Measurements from ENCODE around the gene SCUBE2.
"Not testable (repeated sequence)": the region's sequence is repeated elsewhere in the genome, so short reads cannot be mapped to it uniquely, and the experiment has no call there.

DNA sequence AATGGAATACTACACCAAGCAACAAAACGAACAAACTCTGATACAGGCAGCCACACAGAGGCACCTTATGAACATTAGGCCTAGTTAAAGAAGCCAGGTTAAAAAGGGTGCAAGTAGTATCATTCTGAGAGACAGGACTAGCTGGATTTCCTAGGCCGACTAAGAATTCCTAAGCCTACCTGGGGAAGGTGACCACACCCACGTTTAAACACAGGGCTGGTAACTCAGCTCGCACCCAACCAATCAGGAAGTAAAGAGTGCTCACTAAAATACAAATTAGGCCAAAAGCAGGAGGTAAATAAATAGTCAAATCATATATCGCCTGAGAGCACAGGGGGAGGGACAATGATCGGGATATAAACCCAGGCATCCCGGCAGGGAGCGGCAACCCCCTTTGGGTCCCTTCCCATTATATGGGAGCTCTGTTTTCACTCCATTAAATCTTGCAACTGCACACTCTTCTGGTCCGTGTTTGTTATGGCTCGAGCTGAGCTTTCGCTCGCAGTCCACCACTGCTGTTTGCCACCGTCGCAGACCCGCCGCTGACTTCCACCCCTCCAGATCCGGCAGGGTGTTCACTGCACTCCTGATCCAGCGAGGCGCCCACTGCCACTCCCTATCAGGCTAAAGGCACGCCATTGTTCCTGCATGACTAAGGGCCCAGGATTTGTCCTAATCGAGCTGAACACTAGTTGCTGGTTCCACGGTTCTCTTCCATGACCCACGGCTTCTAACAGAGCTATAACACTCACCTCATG lies 6.0 kb upstream of the SCUBE2 start:
- TF ChIP-seq POLR2AphosphoS5 (IDR thresholded peaks at IDR 0.05; ENCODE audit: insufficient read depth in 1 of 2, low read depth in 1 of 2); POLR2A (IDR thresholded peaks at IDR 0.05): not testable (repeated sequence)
- TF ChIP-seq, protein P1, sequence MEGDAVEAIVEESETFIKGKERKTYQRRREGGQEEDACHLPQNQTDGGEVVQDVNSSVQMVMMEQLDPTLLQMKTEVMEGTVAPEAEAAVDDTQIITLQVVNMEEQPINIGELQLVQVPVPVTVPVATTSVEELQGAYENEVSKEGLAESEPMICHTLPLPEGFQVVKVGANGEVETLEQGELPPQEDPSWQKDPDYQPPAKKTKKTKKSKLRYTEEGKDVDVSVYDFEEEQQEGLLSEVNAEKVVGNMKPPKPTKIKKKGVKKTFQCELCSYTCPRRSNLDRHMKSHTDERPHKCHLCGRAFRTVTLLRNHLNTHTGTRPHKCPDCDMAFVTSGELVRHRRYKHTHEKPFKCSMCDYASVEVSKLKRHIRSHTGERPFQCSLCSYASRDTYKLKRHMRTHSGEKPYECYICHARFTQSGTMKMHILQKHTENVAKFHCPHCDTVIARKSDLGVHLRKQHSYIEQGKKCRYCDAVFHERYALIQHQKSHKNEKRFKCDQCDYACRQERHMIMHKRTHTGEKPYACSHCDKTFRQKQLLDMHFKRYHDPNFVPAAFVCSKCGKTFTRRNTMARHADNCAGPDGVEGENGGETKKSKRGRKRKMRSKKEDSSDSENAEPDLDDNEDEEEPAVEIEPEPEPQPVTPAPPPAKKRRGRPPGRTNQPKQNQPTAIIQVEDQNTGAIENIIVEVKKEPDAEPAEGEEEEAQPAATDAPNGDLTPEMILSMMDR (IDR thresholded peaks at IDR 0.05): not testable (repeated sequence)

All from vagina (tissue), 2 donors.